SK-N-SH (cell line): ENCODE measurements around the gene IDI2. TPM values are rescaled to one million over a fixed set of nuclear protein-coding genes. Genes with fewer than 3 reads are reported as not detected.

ENCODE experiments used
- CTCF ChIA-PET: fragments of 300-600, 350-600 bp; formaldehyde crosslinking; extraction: SDS; loops from one replicate; lab custom pipeline; 2021; lab: Yijun Ruan, JAX
- POLR2A ChIA-PET: fragments of 350-600 bp; sonication (Branson Sonifier 250); formaldehyde crosslinking; extraction: SDS; loops from one replicate; lab custom pipeline; 2020; ENCODE audit warnings: antibody characterized with exemption, inconsistent platforms; lab: Yijun Ruan, JAX
- DNase-seq: peaks from one replicate; pipeline ENCODE4 v3.0.0; 2012
- H2AFZ ChIP-seq: fragments of 200-600 bp; sonication (generic); 2 replicates; pipeline ENCODE4 v1.8.1; 2016; ENCODE audit warnings: antibody characterized with exemption, mild to moderate bottlenecking, low read depth
- H3F3A ChIP-seq: fragments of 200-600 bp; sonication (generic); replicated peaks from 2 replicates; pipeline ENCODE3; 2016; ENCODE audit warnings: antibody characterized with exemption, mild to moderate bottlenecking; ENCODE audit not compliant: insufficient read depth
- H3K27ac ChIP-seq, 2 experiments: fragments of 200-500 bp in 1 of 2; fragments of 200-600 bp in 1 of 2; sonication (Bioruptor generic) in 1 of 2; sonication (generic), shearing (Covaris generic) in 1 of 2; 2 replicates each; pipeline versions ENCODE4 v1.5.1 to v1.6.1; 2014 to 2016; ENCODE audit warnings: low read depth in 2 of 2, inconsistent platforms in 1 of 2, low read length in 1 of 2, mild to moderate bottlenecking in 1 of 2, mixed read lengths in 1 of 2
- H3K27me3 ChIP-seq: fragments of 200-600 bp; sonication (generic), shearing (Covaris generic); 2 replicates; pipeline ENCODE4 v1.6.1; 2016; ENCODE audit warnings: mixed run types; ENCODE audit not compliant: insufficient read depth
- H3K36me3 ChIP-seq, 2 experiments: fragments of 200-500 bp in 1 of 2; fragments of 200-600 bp in 1 of 2; sonication (Bioruptor generic) in 1 of 2; sonication (generic) in 1 of 2; replicated peaks in 1 of 2; 2 replicates each; pipeline versions ENCODE3 to v1.5.1; 2014 to 2016; ENCODE audit warnings: low read length in 1 of 2, mild to moderate bottlenecking in 1 of 2; ENCODE audit not compliant: insufficient read depth in 2 of 2, control insufficient read depth in 1 of 2
- H3K4me1 ChIP-seq, 2 experiments: fragments of 200-500 bp in 1 of 2; fragments of 200-600 bp in 1 of 2; sonication (Bioruptor generic) in 1 of 2; sonication (generic), shearing (Covaris generic) in 1 of 2; 2 replicates each; pipeline versions ENCODE4 v1.5.1 to v1.6.1; 2014 to 2016; ENCODE audit warnings: low read depth in 1 of 2, low read length in 1 of 2, mixed run types in 1 of 2; ENCODE audit not compliant: insufficient read depth in 2 of 2, control insufficient read depth in 1 of 2
- H3K4me2 ChIP-seq: fragments of 200-600 bp; sonication (generic), shearing (Covaris generic); 2 replicates; pipeline ENCODE4 v1.6.1; 2017; ENCODE audit warnings: mixed run types
- H3K4me3 ChIP-seq, 2 experiments: fragments of 200-500 bp in 1 of 2; fragments of 200-600 bp in 1 of 2; sonication (Bioruptor generic) in 1 of 2; sonication (generic), shearing (Covaris generic) in 1 of 2; 2 replicates each; pipeline versions ENCODE4 v1.5.1 to v1.8.1; 2014 to 2016; ENCODE audit warnings: low read depth in 2 of 2, inconsistent platforms in 1 of 2, low read length in 1 of 2, mild to moderate bottlenecking in 1 of 2, mixed read lengths in 1 of 2, moderate library complexity in 1 of 2
- H3K79me2 ChIP-seq: fragments of 200-600 bp; sonication (generic); 2 replicates; pipeline ENCODE4 v1.8.1; 2017; ENCODE audit warnings: mild to moderate bottlenecking; ENCODE audit not compliant: insufficient read depth
- H3K9ac ChIP-seq: fragments of 200-600 bp; sonication (generic); 2 replicates; pipeline ENCODE4 v1.6.1; 2017; ENCODE audit warnings: mixed run types
- H3K9me2 ChIP-seq: fragments of 200-600 bp; sonication (generic); 2 replicates; pipeline ENCODE4 v1.6.1; 2017; ENCODE audit warnings: mixed run types
- H3K9me3 ChIP-seq: fragments of 200-600 bp; sonication (generic); 2 replicates; pipeline ENCODE4 v1.6.1; 2017; ENCODE audit warnings: mixed run types, mild to moderate bottlenecking, moderate library complexity
- H4K20me1 ChIP-seq: fragments of 200-600 bp; sonication (generic); 2 replicates; pipeline ENCODE4 v1.6.1; 2017; ENCODE audit warnings: mild to moderate bottlenecking, mixed run types; ENCODE audit not compliant: insufficient read depth
- CHD2 ChIP-seq: fragments of 150-350 bp; IDR thresholded peaks from 2 replicates; pipeline ENCODE4 v1.6.1; 2018; ENCODE audit warnings: low read length; ENCODE audit not compliant: partially characterized antibody
- EP300 ChIP-seq, 2 experiments: IDR thresholded peaks; 2 replicates each; pipeline versions ENCODE4 v1.4.0 to v1.6.1; 2012; ENCODE audit warnings: borderline replicate concordance in 1 of 2, low read depth in 1 of 2, low read length in 1 of 2
- FOXJ3 ChIP-seq: sonication (generic); formaldehyde crosslinking; IDR thresholded peaks from 2 replicates; pipeline ENCODE4 v1.5.1; 2020; ENCODE audit warnings: mild to moderate bottlenecking, missing genetic modification reagents
- FOXM1 ChIP-seq: IDR thresholded peaks from 2 replicates; pipeline ENCODE4 v1.4.0; 2012; ENCODE audit warnings: low read depth, mild to moderate bottlenecking
- IRF3 ChIP-seq: fragments of 150-350 bp; IDR thresholded peaks from 2 replicates; pipeline ENCODE4 v1.6.1; 2016; ENCODE audit warnings: mild to moderate bottlenecking, low read depth, low read length
- JUND ChIP-seq: IDR thresholded peaks from 2 replicates; pipeline ENCODE4 v1.4.0; 2012
- NFIC ChIP-seq: IDR thresholded peaks from 2 replicates; pipeline ENCODE4 v1.4.0; 2012; ENCODE audit warnings: borderline replicate concordance
- POLR2AphosphoS5 ChIP-seq: IDR thresholded peaks from 2 replicates; pipeline ENCODE4 v1.6.1; 2012; ENCODE audit warnings: low read depth, low read length
- RCOR1 ChIP-seq: fragments of 150-350 bp; IDR thresholded peaks from 2 replicates; pipeline ENCODE4 v1.6.1; 2017; ENCODE audit warnings: antibody characterized with exemption, low read length
- RXRA ChIP-seq: IDR thresholded peaks from 2 replicates; pipeline ENCODE4 v1.4.0; 2012; ENCODE audit warnings: low read depth, mild to moderate bottlenecking, borderline replicate concordance
- SMC3 ChIP-seq: IDR thresholded peaks from 2 replicates; pipeline ENCODE4 v1.6.1; 2012; ENCODE audit warnings: low read depth, low read length, improper control_type of control experiment
- TAF1 ChIP-seq: IDR thresholded peaks from 2 replicates; pipeline ENCODE4 v1.6.1; 2012; ENCODE audit warnings: low read depth, mild to moderate bottlenecking, low read length, moderate library complexity, borderline replicate concordance
- TEAD4 ChIP-seq: IDR thresholded peaks from 2 replicates; pipeline ENCODE4 v1.4.0; 2012; ENCODE audit warnings: mild to moderate bottlenecking, borderline replicate concordance; ENCODE audit not compliant: insufficient read depth
- USF2 ChIP-seq: fragments of 150-350 bp; IDR thresholded peaks from 2 replicates; pipeline ENCODE4 v1.6.1; 2017; ENCODE audit warnings: antibody characterized with exemption, low read length, low read depth, borderline replicate concordance
- WGBS: methylation state at CpG from one replicate; pipeline ENCODE4 v1.1.6; 2017; ENCODE audit warnings: low lambda C conversion rate; 5-methylcytosine and 5-hydroxymethylcytosine counted together
- polyA plus RNA-seq, 3 experiments: library from polyadenylated mRNA; depleted of rRNA; stranded (reverse); fragments of >200 nt; gene quantifications; 2 replicates each; pipeline ENCODE4 v1.2.3, GENCODE V29; 2012
- TF ChIP-seq, protein P1 (sequence below): IDR thresholded peaks from 2 replicates; pipeline ENCODE4 v1.4.0; 2012; ENCODE audit warnings: low read depth, borderline replicate concordance
- TF ChIP-seq, protein P2 (sequence below): IDR thresholded peaks from 2 replicates; pipeline ENCODE4 v1.4.0; 2012; ENCODE audit warnings: low read depth

IDI2 gene
- polyA plus RNA-seq, 1 of the 3 experiments (the other 2 are of a cell fraction): not detected

- Histone ChIP-seq H3K9me3 (no peaks in the 10 kb centered on the region), H3K4me3 (no peak overlapping the region), H3K9ac (no peak overlapping the region), H3K36me3 (peaks cover 9 to 19% of the 10 kb centered on the region in 2 experiments), H3F3A (no peaks in the 10 kb centered on the region), H4K20me1 (no peaks in the 10 kb centered on the region), H3K4me2 (no peak overlapping the region), H3K27ac (no peak overlapping the region), H3K27me3 (no peaks in the 10 kb centered on the region), H3K9me2 (no peaks in the 10 kb centered on the region), H3K4me1 (no peaks in the 10 kb centered on the region), H2AFZ (no peak overlapping the region), H3K79me2 (no peaks in the 10 kb centered on the region)
- CTCF ChIA-PET: interaction anchor here (0.8 kb wide), 1 partner anchor 10 kb away, joined by 3 read pairs; no protein-coding TSS in a partner anchor
- WGBS: 94% methylated on average over 6 of the region's 6 CpGs
- TF ChIP-seq TAF1 (no peak), EP300 (IDR thresholded peaks at IDR 0.05; ENCODE audit: borderline replicate concordance in 1 of 2, low read depth in 1 of 2, low read length in 1 of 2) (no peak), JUND (no peak), TEAD4 (no peak), SMC3 (no peak), USF2 (no peak), CHD2 (no peak), FOXJ3 (no peak), POLR2AphosphoS5 (no peak), RCOR1 (no peak)
- POLR2A ChIA-PET: no interaction called here
- no peak for DNase-seq
Measured at GRCh38 chr10:1035201-1035600, 9.5 kb upstream of the IDI2 start.

- DNase-seq: no peak
- Histone ChIP-seq H3K27ac (no peak overlapping the region), H3K79me2 (no peaks in the 10 kb centered on the region), H3K27me3 (no peaks in the 10 kb centered on the region), H3K4me1 (no peaks in the 10 kb centered on the region), H3K9me2 (no peaks in the 10 kb centered on the region), H3K4me3 (no peak overlapping the region), H4K20me1 (no peaks in the 10 kb centered on the region), H3F3A (no peaks in the 10 kb centered on the region), H3K4me2 (no peak overlapping the region), H3K9ac (no peak overlapping the region), H3K9me3 (no peaks in the 10 kb centered on the region), H3K36me3 (peaks cover 4 to 15% of the 10 kb centered on the region in 2 experiments), H2AFZ (no peak overlapping the region)
- ChIA-PET POLR2A (no interaction called here), CTCF (no interaction called here)
- TF ChIP-seq RXRA (no peak), USF2 (no peak)
- 89% methylated on average over 3 of the region's 3 CpGs for whole genome bisulfite sequencing
Measured at GRCh38 chr10:1034758-1035157, 9.1 kb upstream of the IDI2 start.

GRCh38 chr10:1033601-1034000, 7.9 kb upstream of the IDI2 start:
- Histone ChIP-seq H3K9me2 (no peaks in the 10 kb centered on the region), H3K36me3 (peaks cover 3 to 7% of the 10 kb centered on the region in 2 experiments), H4K20me1 (no peaks in the 10 kb centered on the region), H3K79me2 (no peaks in the 10 kb centered on the region), H3K27ac (no peak overlapping the region), H3K9ac (no peak overlapping the region), H3K9me3 (no peaks in the 10 kb centered on the region), H3K4me3 (no peak overlapping the region), H3K4me2 (no peak overlapping the region), H3K27me3 (no peaks in the 10 kb centered on the region), H3F3A (no peaks in the 10 kb centered on the region), H2AFZ (no peak overlapping the region), H3K4me1 (no peaks in the 10 kb centered on the region)
- POLR2A ChIA-PET: no interaction called here
- CTCF ChIA-PET: no interaction called here
- DNase-seq: no peak
- WGBS: 86% methylated on average over 1 of the region's 1 CpG
- TF ChIP-seq JUND: no peak
- no peak for TF ChIP-seq NFIC
- TF ChIP-seq, protein P1, sequence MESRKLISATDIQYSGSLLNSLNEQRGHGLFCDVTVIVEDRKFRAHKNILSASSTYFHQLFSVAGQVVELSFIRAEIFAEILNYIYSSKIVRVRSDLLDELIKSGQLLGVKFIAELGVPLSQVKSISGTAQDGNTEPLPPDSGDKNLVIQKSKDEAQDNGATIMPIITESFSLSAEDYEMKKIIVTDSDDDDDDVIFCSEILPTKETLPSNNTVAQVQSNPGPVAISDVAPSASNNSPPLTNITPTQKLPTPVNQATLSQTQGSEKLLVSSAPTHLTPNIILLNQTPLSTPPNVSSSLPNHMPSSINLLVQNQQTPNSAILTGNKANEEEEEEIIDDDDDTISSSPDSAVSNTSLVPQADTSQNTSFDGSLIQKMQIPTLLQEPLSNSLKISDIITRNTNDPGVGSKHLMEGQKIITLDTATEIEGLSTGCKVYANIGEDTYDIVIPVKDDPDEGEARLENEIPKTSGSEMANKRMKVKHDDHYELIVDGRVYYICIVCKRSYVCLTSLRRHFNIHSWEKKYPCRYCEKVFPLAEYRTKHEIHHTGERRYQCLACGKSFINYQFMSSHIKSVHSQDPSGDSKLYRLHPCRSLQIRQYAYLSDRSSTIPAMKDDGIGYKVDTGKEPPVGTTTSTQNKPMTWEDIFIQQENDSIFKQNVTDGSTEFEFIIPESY: no peak
- no peak for TF ChIP-seq TAF1
- no peak for TF ChIP-seq SMC3
- TF ChIP-seq FOXM1: no peak
- TF ChIP-seq RXRA: no peak
- TF ChIP-seq, protein P2, sequence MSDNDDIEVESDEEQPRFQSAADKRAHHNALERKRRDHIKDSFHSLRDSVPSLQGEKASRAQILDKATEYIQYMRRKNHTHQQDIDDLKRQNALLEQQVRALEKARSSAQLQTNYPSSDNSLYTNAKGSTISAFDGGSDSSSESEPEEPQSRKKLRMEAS: no peak
- no peak for TF ChIP-seq IRF3
- TF ChIP-seq POLR2AphosphoS5: no peak
